ENCODE data around the gene CYP3A5. TPM values are rescaled to one million over a fixed set of nuclear protein-coding genes. Genes with fewer than 3 reads are reported as not detected.

CYP3A5 gene
- total and polyA plus RNA-seq, 10 of the 15 experiments (the other 5 are each of a cell fraction or from before 2014, with no cell fraction given) = 0.05 to 1.3 (median 0.09) TPM; not detected in 2

- intact Hi-C loops (cut with micrococcal nuclease; ENCODE audit: unreplicated experiment) (no loop called here), in situ Hi-C loops (cut with MboI) (no loop called here)
- TF ChIP-seq RUNX3 (IDR thresholded peaks at IDR 0.05; ENCODE audit: low read length) (peak; percentile 44; the same call in 1 of the 2 replicates), PBX3 (IDR thresholded peaks at IDR 0.05; ENCODE audit: insufficient replicate concordance, low read depth, low read length) (peak; percentile 9), YY1 (IDR thresholded peaks at IDR 0.05; ENCODE audit: low read depth, low read length) (no peak), PKNOX1 (IDR thresholded peaks at IDR 0.05) (peak; percentile 30; the same call in 1 of the 2 replicates)
- H3K27me3 ChIP-seq (replicated peaks in 1 of 2; ENCODE audit: control insufficient read depth in 2 of 2, insufficient read depth in 2 of 2, low read length in 1 of 2) = no peaks in the 10 kb centered on the region
- no TSS peak for BruUV-seq (replicated peaks)
- RAD21 ChIA-PET (ENCODE audit: unreplicated experiment) = no interaction called here
- no peaks in the 10 kb centered on the region for H3K9me3 ChIP-seq (replicated peaks; ENCODE audit: control insufficient read depth, insufficient read depth, low read length)
- no peaks in the 10 kb centered on the region for H3K36me3 ChIP-seq (ENCODE audit: control insufficient read depth in 2 of 2, insufficient read depth in 2 of 2, low read length in 1 of 2)
- ATAC-seq (peak; percentile 78), DNase-seq (ENCODE audit: low read depth, low spot score) (peak; percentile 17), FAIRE-seq (no peak)
- no peak overlapping the region for H2AFZ ChIP-seq (ENCODE audit: control insufficient read depth, low read depth, low read length)
- no peak overlapping the region for H3K4me2 ChIP-seq (ENCODE audit: control insufficient read depth, insufficient read depth)
- no peaks in the 10 kb centered on the region for H4K20me1 ChIP-seq (ENCODE audit: control insufficient read depth, insufficient read depth)
- H3K4me1 ChIP-seq (ENCODE audit: control insufficient read depth, insufficient read depth, low read length) = no peaks in the 10 kb centered on the region
- SMC1A ChIA-PET (ENCODE audit: uncharacterized antibody, unreplicated experiment) = no interaction called here
- H3K9ac ChIP-seq (ENCODE audit: control insufficient read depth, insufficient read depth, low read length) = no peak overlapping the region
- no peaks in the 10 kb centered on the region for H3K79me2 ChIP-seq (ENCODE audit: control insufficient read depth, insufficient read depth, low read length)
- no peak overlapping the region for H3K27ac ChIP-seq (ENCODE audit: control insufficient read depth, insufficient read depth)
- 45% methylated on average over 4 of the region's 4 CpGs for WGBS (ENCODE audit: insufficient coverage, insufficient replicate concordance, low lambda C conversion rate, missing lambda C conversion rate)
- no peak overlapping the region for H3K4me3 ChIP-seq
- CTCF ChIA-PET = no interaction called here
- POLR2A ChIA-PET = interaction anchor here (0.5 kb wide), 1 partner anchor 786 kb away, joined by 3 read pairs; no protein-coding TSS in a partner anchor
Measured at GRCh38 chr7:99719996-99720769, 40.4 kb upstream of the CYP3A5 start.
